Measurements from ENCODE around the gene MAPRE3.

MAPRE3 gene

DNA sequence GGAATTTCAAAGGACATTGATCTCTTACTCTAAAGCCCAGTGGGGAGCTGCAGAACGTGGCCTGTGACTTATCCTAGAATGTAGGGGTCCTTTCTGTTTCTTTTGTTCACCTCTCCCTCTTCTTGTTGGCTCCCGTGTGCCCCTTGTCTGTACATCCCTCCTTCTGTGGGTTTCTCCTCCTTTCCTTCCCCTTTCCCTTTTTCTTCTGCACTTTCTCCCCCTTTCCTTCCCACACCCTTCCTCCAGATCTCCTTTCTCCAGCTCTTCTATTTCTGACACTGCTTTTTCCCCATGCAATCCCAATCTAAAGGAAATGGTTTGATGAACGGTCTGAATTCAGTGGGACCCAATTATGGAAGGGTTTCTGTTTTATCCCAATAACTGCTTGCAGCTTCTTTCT is 35.5 kb upstream of the MAPRE3 start:
- Histone ChIP-seq H3K79me2 (ENCODE audit: insufficient read depth, low read length) (no peaks in the 10 kb centered on the region), H3K4me2 (ENCODE audit: low read depth, low read length, poor library complexity, severe bottlenecking) (no peak overlapping the region)
- no peak for TF ChIP-seq EZH2phosphoT487 (conservative IDR thresholded peaks at IDR 0.05; ENCODE audit: low read length)
- TF ChIP-seq, protein P1, sequence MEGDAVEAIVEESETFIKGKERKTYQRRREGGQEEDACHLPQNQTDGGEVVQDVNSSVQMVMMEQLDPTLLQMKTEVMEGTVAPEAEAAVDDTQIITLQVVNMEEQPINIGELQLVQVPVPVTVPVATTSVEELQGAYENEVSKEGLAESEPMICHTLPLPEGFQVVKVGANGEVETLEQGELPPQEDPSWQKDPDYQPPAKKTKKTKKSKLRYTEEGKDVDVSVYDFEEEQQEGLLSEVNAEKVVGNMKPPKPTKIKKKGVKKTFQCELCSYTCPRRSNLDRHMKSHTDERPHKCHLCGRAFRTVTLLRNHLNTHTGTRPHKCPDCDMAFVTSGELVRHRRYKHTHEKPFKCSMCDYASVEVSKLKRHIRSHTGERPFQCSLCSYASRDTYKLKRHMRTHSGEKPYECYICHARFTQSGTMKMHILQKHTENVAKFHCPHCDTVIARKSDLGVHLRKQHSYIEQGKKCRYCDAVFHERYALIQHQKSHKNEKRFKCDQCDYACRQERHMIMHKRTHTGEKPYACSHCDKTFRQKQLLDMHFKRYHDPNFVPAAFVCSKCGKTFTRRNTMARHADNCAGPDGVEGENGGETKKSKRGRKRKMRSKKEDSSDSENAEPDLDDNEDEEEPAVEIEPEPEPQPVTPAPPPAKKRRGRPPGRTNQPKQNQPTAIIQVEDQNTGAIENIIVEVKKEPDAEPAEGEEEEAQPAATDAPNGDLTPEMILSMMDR (IDR thresholded peaks at IDR 0.05; ENCODE audit: insufficient read depth, low read length, poor library complexity, severe bottlenecking), result no peak

DNA sequence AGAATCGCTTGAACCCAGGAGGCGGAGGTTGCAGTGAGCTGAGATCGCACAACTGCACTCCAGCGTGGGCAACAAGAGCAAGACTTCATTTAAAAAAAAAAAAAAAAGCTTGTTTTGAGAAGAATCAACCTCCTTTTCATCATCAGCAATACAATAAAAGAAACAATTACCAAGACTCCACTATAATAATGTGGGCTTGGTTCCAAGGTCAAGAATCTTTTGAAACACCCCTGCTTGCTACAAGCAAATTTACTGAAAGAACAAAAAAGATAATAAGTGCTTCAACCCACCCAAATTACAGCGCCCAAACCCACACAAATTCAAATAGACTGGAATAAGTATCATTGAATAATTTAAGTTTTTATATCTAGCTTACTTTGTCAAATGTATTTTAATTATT is 33.6 kb upstream of the MAPRE3 start:
- Histone ChIP-seq H3K27me3 (ENCODE audit: low read length) (no peaks in the 10 kb centered on the region), H3K4me2 (ENCODE audit: low read depth, low read length, poor library complexity, severe bottlenecking) (no peak overlapping the region), H3F3A (ENCODE audit: insufficient read depth) (no peaks in the 10 kb centered on the region), H3K9me2 (replicated peaks; ENCODE audit: insufficient read depth, low read length) (no peaks in the 10 kb centered on the region), H4K20me1 (ENCODE audit: low read depth, low read length) (no peaks in the 10 kb centered on the region), H3K27ac (ENCODE audit: low read depth, low read length) (no peak overlapping the region), H3K36me3 (ENCODE audit: low read length) (no peaks in the 10 kb centered on the region), H3K79me2 (ENCODE audit: insufficient read depth, low read length) (no peaks in the 10 kb centered on the region), H2AFZ (ENCODE audit: low read depth, low read length, severe bottlenecking) (no peak overlapping the region), H3K4me3 (ENCODE audit: insufficient read depth, low read length, poor library complexity, severe bottlenecking) (no peak overlapping the region), H3K9me3 (ENCODE audit: insufficient read depth, low read length) (no peaks in the 10 kb centered on the region), H3K9ac (ENCODE audit: low read length) (no peak overlapping the region)
- TF ChIP-seq, protein P1 (IDR thresholded peaks at IDR 0.05; ENCODE audit: insufficient read depth, low read length, poor library complexity, severe bottlenecking), result no peak
- no peak for TF ChIP-seq EZH2phosphoT487 (conservative IDR thresholded peaks at IDR 0.05; ENCODE audit: low read length)

More for the DNA sequence above, 35.5 kb upstream of the MAPRE3 start:
- H4K20me1 ChIP-seq (ENCODE audit: low read depth, low read length), result no peaks in the 10 kb centered on the region
- H3F3A ChIP-seq (ENCODE audit: insufficient read depth), result no peaks in the 10 kb centered on the region
- H3K9ac ChIP-seq (ENCODE audit: low read length), result no peak overlapping the region
- H3K9me3 ChIP-seq (ENCODE audit: insufficient read depth, low read length), result no peaks in the 10 kb centered on the region
- H3K27ac ChIP-seq (ENCODE audit: low read depth, low read length), result no peak overlapping the region
- H3K4me3 ChIP-seq (ENCODE audit: insufficient read depth, low read length, poor library complexity, severe bottlenecking), result no peak overlapping the region
- H2AFZ ChIP-seq (ENCODE audit: low read depth, low read length, severe bottlenecking), result no peak overlapping the region
- H3K9me2 ChIP-seq (replicated peaks; ENCODE audit: insufficient read depth, low read length), result no peaks in the 10 kb centered on the region
- H3K27me3 ChIP-seq (ENCODE audit: low read length), result no peaks in the 10 kb centered on the region
- H3K36me3 ChIP-seq (ENCODE audit: low read length), result no peaks in the 10 kb centered on the region

DNA sequence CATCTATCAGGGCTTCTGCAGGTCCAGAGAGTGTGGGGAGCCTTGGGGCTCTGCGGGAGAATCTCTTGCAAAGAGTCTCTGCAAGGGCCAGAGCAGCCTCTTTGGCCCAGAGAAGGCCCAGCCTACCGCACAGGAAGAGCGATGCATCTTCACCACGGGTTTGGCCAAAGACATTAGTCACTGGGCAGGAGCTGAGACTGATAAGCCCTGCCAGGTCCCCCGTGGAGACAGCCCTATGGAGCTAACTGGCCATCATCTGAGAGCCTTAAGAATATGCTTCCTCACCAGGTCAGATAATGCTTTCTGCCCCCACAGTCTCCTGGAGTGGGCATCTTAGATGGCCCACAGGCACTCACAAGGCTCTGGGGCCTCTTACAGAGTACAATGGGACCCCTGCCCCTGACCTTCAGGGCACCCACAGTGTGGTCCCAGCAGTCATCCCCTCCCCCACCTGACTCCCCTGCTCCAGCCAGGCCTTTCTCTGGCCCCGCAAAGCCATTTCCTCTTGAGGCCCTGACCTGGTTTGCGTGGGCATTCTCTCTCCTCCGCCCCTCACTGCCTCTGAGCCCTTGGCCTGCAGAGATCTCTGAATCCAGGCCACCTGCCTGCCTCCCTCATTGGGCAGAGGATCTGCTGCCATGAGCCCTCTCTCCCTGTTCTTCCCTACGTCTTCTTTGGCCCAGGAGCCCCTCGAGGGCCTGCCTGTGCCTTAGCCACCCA is 31.9 kb upstream of the MAPRE3 start:
- H3K9ac ChIP-seq (ENCODE audit: low read length), result no peak overlapping the region
- no peak overlapping the region for H3K27ac ChIP-seq (ENCODE audit: low read depth, low read length)
- TF ChIP-seq EZH2phosphoT487 (conservative IDR thresholded peaks at IDR 0.05; ENCODE audit: low read length), result no peak
- TF ChIP-seq, protein P1 (IDR thresholded peaks at IDR 0.05; ENCODE audit: insufficient read depth, low read length, poor library complexity, severe bottlenecking), result no peak
- H3K9me2 ChIP-seq (replicated peaks; ENCODE audit: insufficient read depth, low read length), result no peaks in the 10 kb centered on the region
- no peaks in the 10 kb centered on the region for H3F3A ChIP-seq (ENCODE audit: insufficient read depth)
- H4K20me1 ChIP-seq (ENCODE audit: low read depth, low read length), result no peaks in the 10 kb centered on the region
- no peaks in the 10 kb centered on the region for H3K36me3 ChIP-seq (ENCODE audit: low read length)
- H2AFZ ChIP-seq (ENCODE audit: low read depth, low read length, severe bottlenecking), result no peak overlapping the region
- H3K79me2 ChIP-seq (ENCODE audit: insufficient read depth, low read length), result no peaks in the 10 kb centered on the region
- no peak overlapping the region for H3K4me3 ChIP-seq (ENCODE audit: insufficient read depth, low read length, poor library complexity, severe bottlenecking)
- H3K27me3 ChIP-seq (ENCODE audit: low read length), result no peaks in the 10 kb centered on the region
- no peaks in the 10 kb centered on the region for H3K9me3 ChIP-seq (ENCODE audit: insufficient read depth, low read length)
- H3K4me2 ChIP-seq (ENCODE audit: low read depth, low read length, poor library complexity, severe bottlenecking), result no peak overlapping the region
